Prostate gland (tissue), 2 donors: ENCODE measurements around the gene SMPDL3A.

Source experiments
- POLR2A ChIP-seq: fragments of 450-650 bp; IDR thresholded peaks from one replicate; pipeline ENCODE4 v1.6.1; 2016; ENCODE audit warnings: antibody characterized with exemption, mild to moderate bottlenecking
- POLR2AphosphoS5 ChIP-seq: sonication (generic); formaldehyde crosslinking; IDR thresholded peaks from one replicate; pipeline ENCODE4 v1.6.1; 2017; ENCODE audit warnings: antibody characterized with exemption
- TF ChIP-seq, protein P1 (sequence below), 4 experiments: fragments of 200-600 bp in 2 of 4; fragments of 450-650 bp in 2 of 4; sonication (generic) in 2 of 4; IDR thresholded peaks; 1 replicate in 3 of 4; 2 replicates in 1 of 4; pipeline ENCODE4 v1.5.1; 2016 to 2019; ENCODE audit warnings: antibody characterized with exemption in 4 of 4, mild to moderate bottlenecking in 2 of 4, moderate library complexity in 2 of 4

DNA sequence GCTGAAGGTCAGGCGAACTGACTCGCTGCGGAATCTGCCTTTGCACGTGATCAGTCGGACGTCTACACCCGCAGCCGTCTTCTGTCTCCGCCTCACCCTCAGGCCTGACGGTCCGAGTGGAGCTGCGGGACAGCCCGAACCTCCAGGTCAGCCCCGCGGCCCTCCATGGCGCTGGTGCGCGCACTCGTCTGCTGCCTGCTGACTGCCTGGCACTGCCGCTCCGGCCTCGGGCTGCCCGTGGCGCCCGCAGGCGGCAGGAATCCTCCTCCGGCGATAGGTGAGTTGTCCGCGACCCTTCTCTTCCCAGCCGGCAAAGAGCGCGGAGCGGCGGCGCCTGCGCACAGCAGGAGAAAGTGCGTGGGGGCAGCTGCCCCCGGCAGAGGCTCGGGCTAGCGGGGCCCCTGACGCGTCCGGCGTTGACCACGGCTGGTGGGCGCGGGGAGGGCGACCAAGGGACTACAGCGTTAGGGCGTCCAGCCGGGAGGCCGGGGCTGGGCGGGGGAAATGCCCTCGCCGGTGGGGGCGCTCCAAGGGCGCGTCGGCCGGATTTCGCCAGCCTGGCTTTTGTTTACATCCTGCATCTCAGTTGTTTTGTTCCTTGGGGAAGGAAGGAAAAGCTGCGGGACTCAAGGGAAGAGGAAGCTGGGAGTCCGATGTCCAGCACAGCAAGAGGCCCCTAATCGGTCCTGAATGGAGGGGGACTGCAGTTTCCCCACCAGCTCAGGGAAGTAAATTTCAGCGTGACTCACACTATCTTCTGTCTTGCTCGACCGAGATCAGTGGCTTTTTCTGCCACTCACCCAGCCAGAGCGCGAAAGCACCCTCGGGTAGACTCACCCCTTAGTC is at the start of gene SMPDL3A:
- TF ChIP-seq, protein P1, sequence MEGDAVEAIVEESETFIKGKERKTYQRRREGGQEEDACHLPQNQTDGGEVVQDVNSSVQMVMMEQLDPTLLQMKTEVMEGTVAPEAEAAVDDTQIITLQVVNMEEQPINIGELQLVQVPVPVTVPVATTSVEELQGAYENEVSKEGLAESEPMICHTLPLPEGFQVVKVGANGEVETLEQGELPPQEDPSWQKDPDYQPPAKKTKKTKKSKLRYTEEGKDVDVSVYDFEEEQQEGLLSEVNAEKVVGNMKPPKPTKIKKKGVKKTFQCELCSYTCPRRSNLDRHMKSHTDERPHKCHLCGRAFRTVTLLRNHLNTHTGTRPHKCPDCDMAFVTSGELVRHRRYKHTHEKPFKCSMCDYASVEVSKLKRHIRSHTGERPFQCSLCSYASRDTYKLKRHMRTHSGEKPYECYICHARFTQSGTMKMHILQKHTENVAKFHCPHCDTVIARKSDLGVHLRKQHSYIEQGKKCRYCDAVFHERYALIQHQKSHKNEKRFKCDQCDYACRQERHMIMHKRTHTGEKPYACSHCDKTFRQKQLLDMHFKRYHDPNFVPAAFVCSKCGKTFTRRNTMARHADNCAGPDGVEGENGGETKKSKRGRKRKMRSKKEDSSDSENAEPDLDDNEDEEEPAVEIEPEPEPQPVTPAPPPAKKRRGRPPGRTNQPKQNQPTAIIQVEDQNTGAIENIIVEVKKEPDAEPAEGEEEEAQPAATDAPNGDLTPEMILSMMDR (IDR thresholded peaks at IDR 0.05): peak; percentile 34 to 52 (median 48)
- TF ChIP-seq POLR2A (peak; percentile 26), POLR2AphosphoS5 (peak; percentile 25)
